Keratinocyte (primary cell): ENCODE data around the gene NTN1. TPM values are rescaled to one million over a fixed set of nuclear protein-coding genes. Genes with fewer than 3 reads are reported as not detected.

Experiments
- DNase-seq: peaks from one replicate; pipeline ENCODE4 v3.0.0-alpha.2; 2011; ENCODE audit warnings: low read depth, missing footprints, low spot score
- FAIRE-seq: peaks from 2 replicates; lab custom pipeline; 2011; peaks lifted over from hg19 to GRCh38; lab: Jason Lieb, UNC
- H2AFZ ChIP-seq: 2 replicates; pipeline ENCODE4 v1.6.0; 2012; ENCODE audit warnings: low read length, control low read depth, inconsistent platforms; ENCODE audit not compliant: control insufficient read depth
- H3K27ac ChIP-seq: 2 replicates; pipeline ENCODE4 v1.5.1; 2011; ENCODE audit warnings: low read length; ENCODE audit not compliant: control insufficient read depth, insufficient read depth
- H3K27me3 ChIP-seq: 3 replicates; pipeline ENCODE4 v1.6.0; 2011; ENCODE audit warnings: low read length; ENCODE audit not compliant: control insufficient read depth, insufficient read depth; ENCODE audit errors: extremely low read depth
- H3K36me3 ChIP-seq, 2 experiments: 2 replicates in 1 of 2; 3 replicates in 1 of 2; pipeline ENCODE4 v1.5.1; 2011; ENCODE audit warnings: low read length in 2 of 2, mild to moderate bottlenecking in 1 of 2; ENCODE audit not compliant: control insufficient read depth in 2 of 2, insufficient read depth in 2 of 2; ENCODE audit errors: extremely low read depth in 1 of 2
- H3K4me1 ChIP-seq: 3 replicates; pipeline ENCODE4 v1.5.1; 2011; ENCODE audit warnings: low read length; ENCODE audit not compliant: control insufficient read depth, insufficient read depth; ENCODE audit errors: extremely low read depth
- H3K4me2 ChIP-seq: 3 replicates; pipeline ENCODE4 v1.6.0; 2011; ENCODE audit warnings: low read depth, low read length; ENCODE audit not compliant: control insufficient read depth, insufficient read depth; ENCODE audit errors: extremely low read depth
- H3K4me3 ChIP-seq, 3 experiments: fragments of 200-600 bp in 1 of 3; sonication (generic) in 1 of 3; 2 replicates in 2 of 3; 3 replicates in 1 of 3; pipeline ENCODE4 v1.5.1; 2011 to 2016; ENCODE audit warnings: low read length in 3 of 3, mild to moderate bottlenecking in 3 of 3, control low read depth in 2 of 3, inconsistent platforms in 1 of 3, low read depth in 1 of 3, mixed read lengths in 1 of 3, mixed run types in 1 of 3, moderate library complexity in 1 of 3; ENCODE audit not compliant: control insufficient read depth in 2 of 3, insufficient read depth in 2 of 3; ENCODE audit errors: extremely low read depth in 1 of 3
- H3K79me2 ChIP-seq: 2 replicates; pipeline ENCODE4 v1.6.0; 2012; ENCODE audit warnings: low read length; ENCODE audit not compliant: control insufficient read depth, insufficient read depth
- H3K9ac ChIP-seq: 3 replicates; pipeline ENCODE4 v1.6.0; 2011; ENCODE audit warnings: low read length; ENCODE audit not compliant: control insufficient read depth, insufficient read depth; ENCODE audit errors: extremely low read depth
- H3K9me1 ChIP-seq: 3 replicates; pipeline ENCODE4 v1.6.0; 2011; ENCODE audit warnings: low read length; ENCODE audit not compliant: control insufficient read depth, insufficient read depth; ENCODE audit errors: extremely low read depth
- H3K9me3 ChIP-seq: 2 replicates; pipeline ENCODE4 v1.5.1; 2012; ENCODE audit warnings: low read depth, low read length; ENCODE audit not compliant: control insufficient read depth
- H4K20me1 ChIP-seq: 3 replicates; pipeline ENCODE4 v1.6.0; 2011; ENCODE audit warnings: low read length; ENCODE audit not compliant: control insufficient read depth, insufficient read depth; ENCODE audit errors: extremely low read depth
- CTCF ChIP-seq, 3 experiments: IDR thresholded peaks in 1 of 3; conservative IDR thresholded peaks in 1 of 3; optimal IDR thresholded peaks in 1 of 3; 2 replicates in 2 of 3; 3 replicates in 1 of 3; pipeline versions ENCODE3 to v1.5.1; 2011; ENCODE audit warnings: low read length in 3 of 3, mild to moderate bottlenecking in 3 of 3, moderate library complexity in 2 of 3, control low read depth in 1 of 3, inconsistent platforms in 1 of 3; ENCODE audit not compliant: insufficient read depth in 2 of 3; ENCODE audit errors: extremely low read depth in 1 of 3
- EZH2 ChIP-seq: IDR thresholded peaks from one replicate; pipeline ENCODE4 v1.6.1; 2012; ENCODE audit warnings: inconsistent platforms, mild to moderate bottlenecking, low read length, moderate library complexity
- dilution Hi-C: fragments of 300-500 bp; cut with MboI; formaldehyde crosslinking; loops from one replicate; pipeline ENCODE4 v1.7.0; 2020; ENCODE audit warnings: low sequenced_read_pairs; ENCODE audit not compliant: extremely low pct_ligation_motif_present
- polyA plus RNA-seq, 5 experiments: library from polyadenylated mRNA; depleted of rRNA in 3 of 5; stranded (reverse) in 3 of 5; stranded (forward) in 1 of 5; unstranded in 1 of 5; fragments of >200 nt; gene quantifications; 1 replicate in 1 of 5; 2 replicates in 3 of 5; 3 replicates in 1 of 5; pipeline versions ENCODE4 v1.2.1 to v1.2.3, GENCODE V29; 2011 to 2012; ENCODE audit warnings: missing spikeins in 2 of 5, low read depth in 1 of 5, low replicate concordance in 1 of 5

NTN1 gene
- polyA plus RNA-seq, 1 donor (not counting 4 experiments of a cell fraction or from before 2014, with no cell fraction given) = 0.10 TPM

GRCh38 chr17:9254841-9255240 is 233.5 kb downstream of the NTN1 start:
- no peak for TF ChIP-seq CTCF (optimal IDR thresholded peaks at IDR 0.05 in 1 of 3, IDR thresholded peaks at IDR 0.05 in 1 of 3, conservative IDR thresholded peaks at IDR 0.05 in 1 of 3; ENCODE audit: extremely low read depth in 1 of 3, insufficient read depth in 2 of 3, low read length in 3 of 3)
- TF ChIP-seq EZH2 = no peak
- H3K4me1 ChIP-seq = no peaks in the 10 kb centered on the region
- H3K4me3 ChIP-seq = no peak overlapping the region
- no peaks in the 10 kb centered on the region for H3K9me1 ChIP-seq
- no peak overlapping the region for H2AFZ ChIP-seq
- H3K27me3 ChIP-seq = no peaks in the 10 kb centered on the region
- H3K36me3 ChIP-seq = no peaks in the 10 kb centered on the region
- no peak overlapping the region for H3K4me2 ChIP-seq
- H3K9ac ChIP-seq = no peak overlapping the region
- H3K79me2 ChIP-seq = no peaks in the 10 kb centered on the region
- H3K9me3 ChIP-seq = no peaks in the 10 kb centered on the region
- DNase-seq (no peak), FAIRE-seq (no peak)
- dilution Hi-C loops = no loop called here
- H3K27ac ChIP-seq = no peak overlapping the region
- no peaks in the 10 kb centered on the region for H4K20me1 ChIP-seq

GRCh38 chr17:9255833-9256232 is 234.5 kb downstream of the NTN1 start:
- no peak for FAIRE-seq
- no peak overlapping the region for H3K27ac ChIP-seq

More at GRCh38 chr17:9255833-9256232, 234.5 kb downstream of the NTN1 start:
- Histone ChIP-seq H3K27me3 (no peaks in the 10 kb centered on the region), H3K9ac (no peak overlapping the region), H3K4me1 (no peaks in the 10 kb centered on the region), H2AFZ (no peak overlapping the region), H3K9me3 (no peaks in the 10 kb centered on the region), H3K4me3 (no peak overlapping the region), H4K20me1 (no peaks in the 10 kb centered on the region), H3K4me2 (no peak overlapping the region), H3K9me1 (no peaks in the 10 kb centered on the region), H3K36me3 (no peaks in the 10 kb centered on the region), H3K79me2 (no peaks in the 10 kb centered on the region)
- TF ChIP-seq CTCF (optimal IDR thresholded peaks at IDR 0.05 in 1 of 3, IDR thresholded peaks at IDR 0.05 in 1 of 3, conservative IDR thresholded peaks at IDR 0.05 in 1 of 3; ENCODE audit: extremely low read depth in 1 of 3, insufficient read depth in 2 of 3, low read length in 3 of 3) = no peak
- no peak for TF ChIP-seq EZH2
- dilution Hi-C loops = no loop called here
- DNase-seq = no peak
